Activated CD4-positive, alpha-beta memory T cell treated with anti-CD3 and anti-CD28 coated beads, Interleukin-2, amount 10 ng/mL, durations not matched to agents 7 days and 5 days (primary cell): ENCODE results near the gene MYO18A. TPM values are rescaled to one million over a fixed set of nuclear protein-coding genes. Genes with fewer than 3 reads are reported as not detected.

Experiments
- CTCF ChIA-PET: fragments of 350-600 bp; sonication (Branson Sonifier 250); formaldehyde crosslinking; loops from one replicate; lab custom pipeline; 2021; ENCODE audit warnings: antibody characterized with exemption, inconsistent platforms; lab: Charles Lee
- POLR2A ChIA-PET: fragments of 350-600 bp; sonication (Branson Sonifier 250); formaldehyde crosslinking; loops from one replicate; lab custom pipeline; 2021; ENCODE audit warnings: antibody characterized with exemption; lab: Charles Lee
- DNase-seq: peaks from one replicate; pipeline ENCODE4 v3.0.0-alpha.2; 2020
- H3K27ac Mint-ChIP-seq: one replicate; pipeline ENCODE4 v1.8.0; 2021; ENCODE audit warnings: mild to moderate bottlenecking, mixed read lengths
- H3K27me3 Mint-ChIP-seq: one replicate; pipeline ENCODE4 v1.8.0; 2021; ENCODE audit warnings: mixed read lengths
- H3K36me3 Mint-ChIP-seq: one replicate; pipeline ENCODE4 v1.8.0; 2021; ENCODE audit warnings: low read depth, mixed read lengths
- H3K4me1 Mint-ChIP-seq: one replicate; pipeline ENCODE4 v1.8.0; 2021; ENCODE audit warnings: mixed read lengths
- H3K4me3 Mint-ChIP-seq: one replicate; pipeline ENCODE4 v1.8.0; 2021; ENCODE audit warnings: mild to moderate bottlenecking, mixed read lengths
- H3K9me3 Mint-ChIP-seq: one replicate; pipeline ENCODE4 v1.8.0; 2021; ENCODE audit warnings: mixed read lengths
- total RNA-seq, 2 experiments: library from RNA; stranded (reverse); gene quantifications; one replicate each; pipeline ENCODE4 v1.2.3, GENCODE V29; 2021

The MYO18A gene
- total RNA-seq, 2 experiments from 2014 or later: 92.6 to 100 TPM

DNA sequence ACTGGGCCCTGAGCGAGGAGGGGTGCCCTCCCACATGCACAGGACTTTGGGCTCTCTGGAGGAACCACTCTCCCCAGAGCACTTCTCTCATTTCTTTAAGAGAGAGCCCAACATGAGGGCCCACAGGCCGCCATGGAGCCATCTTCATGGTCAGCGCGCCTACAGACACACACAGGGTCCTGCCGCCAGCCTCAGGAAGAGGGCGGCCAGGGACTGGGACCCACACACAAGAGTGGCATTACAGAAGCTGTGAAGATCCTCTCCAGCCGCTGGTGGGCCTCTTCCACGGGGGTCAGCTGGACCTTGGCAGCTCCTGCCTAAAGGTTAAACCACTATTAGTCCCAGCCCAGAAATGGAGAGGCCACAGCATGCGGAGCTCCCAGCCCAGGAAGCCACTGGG lies 54.5 kb downstream of the MYO18A start:
- no peak for DNase-seq
- no peaks in the 10 kb centered on the region for H3K27me3 Mint-ChIP-seq
- CTCF ChIA-PET: interaction anchor here (2.6 to 4.6 kb wide), 3 partner anchors 11 to 53 kb away, joined by 53 to 286 read pairs (median 76); partner anchors contain the start of gene MYO18A
- POLR2A ChIA-PET: interaction anchor here (3.8 kb wide), 1 partner anchor 13 kb away, joined by 57 read pairs; no protein-coding TSS in a partner anchor
- no peak overlapping the region for H3K27ac Mint-ChIP-seq
- H3K4me1 Mint-ChIP-seq: peaks cover 8% of the 10 kb centered on the region
- H3K4me3 Mint-ChIP-seq: no peak overlapping the region
- H3K36me3 Mint-ChIP-seq: peaks cover 9% of the 10 kb centered on the region
- H3K9me3 Mint-ChIP-seq: no peaks in the 10 kb centered on the region

DNA sequence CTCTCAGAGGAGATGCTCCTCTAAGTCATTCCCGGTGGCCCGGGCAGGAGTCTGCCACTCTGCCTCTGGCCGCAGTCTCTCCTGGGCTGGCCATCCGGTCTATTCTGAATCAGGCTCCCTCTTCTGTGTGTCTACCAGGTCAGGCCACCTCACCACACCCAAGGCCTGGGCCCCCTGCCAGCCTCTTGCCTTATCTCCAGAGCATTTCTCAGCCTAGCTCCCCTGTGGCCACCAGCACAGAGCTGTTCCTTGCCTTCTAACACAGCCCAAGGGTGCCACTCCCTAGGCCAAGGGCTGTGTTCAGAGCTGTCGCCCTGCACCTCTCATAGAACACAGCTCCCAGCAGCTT lies 55.3 kb downstream of the MYO18A start:
- ChIA-PET POLR2A (interaction anchor here (1.3 to 3.8 kb wide), 5 partner anchors 13 to 95 kb away, joined by 4 to 57 read pairs (median 8); partner anchors contain the start of gene MYO18A), CTCF (interaction anchor here (0.9 to 4.6 kb wide), 14 partner anchors 11 to 237 kb away, joined by 3 to 286 read pairs (median 10); partner anchors contain the start of genes MYO18A, NUFIP2 and PHF12)
- peaks cover 14% of the 10 kb centered on the region for H3K36me3 Mint-ChIP-seq
- peaks cover 8% of the 10 kb centered on the region for H3K4me1 Mint-ChIP-seq
- H3K27ac Mint-ChIP-seq: peak overlapping the region; percentile 40
- no peak for DNase-seq
- H3K4me3 Mint-ChIP-seq: no peak overlapping the region
- no peaks in the 10 kb centered on the region for H3K9me3 Mint-ChIP-seq
- no peaks in the 10 kb centered on the region for H3K27me3 Mint-ChIP-seq

DNA sequence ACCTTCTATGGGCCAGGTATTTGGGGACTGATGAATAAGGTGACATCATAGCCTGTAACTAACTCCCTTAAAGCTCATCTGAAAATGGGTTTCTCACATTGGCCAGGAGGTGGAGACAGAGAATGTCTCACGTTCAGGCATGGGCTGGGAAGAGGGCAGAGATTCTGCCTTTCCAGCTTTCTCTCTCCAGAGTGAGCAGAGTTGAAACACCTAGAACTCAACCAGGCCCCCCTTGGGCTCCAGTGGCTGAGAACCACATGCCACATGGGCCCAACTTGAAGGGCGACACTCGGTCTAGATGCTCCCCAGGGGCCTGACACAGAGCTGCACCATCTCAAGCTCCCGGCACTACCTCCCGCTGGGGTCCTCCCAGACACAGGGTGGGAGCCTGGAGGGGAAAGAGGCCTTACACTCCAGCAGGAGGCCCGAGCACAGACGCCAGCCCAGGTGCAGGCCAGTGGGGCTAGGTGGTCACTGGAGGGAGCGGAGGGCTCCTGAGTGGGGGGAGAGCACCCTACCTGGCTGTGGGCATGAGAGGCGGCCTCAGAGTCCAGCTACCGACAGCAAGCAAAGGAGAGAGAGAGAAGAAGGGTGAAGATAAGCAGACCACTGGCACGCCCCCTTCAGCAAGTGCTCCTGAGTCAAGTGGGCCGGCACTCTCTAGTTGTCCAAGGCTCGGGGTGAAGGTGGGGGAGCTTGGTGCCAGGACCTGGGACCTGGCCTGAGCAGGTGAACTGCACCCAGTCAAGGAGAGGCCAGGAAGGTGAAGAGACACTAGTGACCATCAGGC lies 55.9 kb downstream of the MYO18A start:
- H3K27ac Mint-ChIP-seq: no peak overlapping the region
- peaks cover 8% of the 10 kb centered on the region for H3K4me1 Mint-ChIP-seq
- no peaks in the 10 kb centered on the region for H3K27me3 Mint-ChIP-seq
- no peak overlapping the region for H3K4me3 Mint-ChIP-seq
- POLR2A ChIA-PET: interaction anchor here (0.7 to 3.8 kb wide), 9 partner anchors 14 to 173 kb away, joined by 3 to 57 read pairs (median 5); partner anchors contain the start of genes MYO18A and PHF12
- no peaks in the 10 kb centered on the region for H3K9me3 Mint-ChIP-seq
- peak; percentile 53 for DNase-seq
- CTCF ChIA-PET: interaction anchor here (0.5 to 4.6 kb wide), 36 partner anchors 9 to 707 kb away, joined by 3 to 286 read pairs (median 4); partner anchors contain the start of genes MYO18A, NUFIP2 and PHF12
- H3K36me3 Mint-ChIP-seq: peaks cover 17% of the 10 kb centered on the region

DNA sequence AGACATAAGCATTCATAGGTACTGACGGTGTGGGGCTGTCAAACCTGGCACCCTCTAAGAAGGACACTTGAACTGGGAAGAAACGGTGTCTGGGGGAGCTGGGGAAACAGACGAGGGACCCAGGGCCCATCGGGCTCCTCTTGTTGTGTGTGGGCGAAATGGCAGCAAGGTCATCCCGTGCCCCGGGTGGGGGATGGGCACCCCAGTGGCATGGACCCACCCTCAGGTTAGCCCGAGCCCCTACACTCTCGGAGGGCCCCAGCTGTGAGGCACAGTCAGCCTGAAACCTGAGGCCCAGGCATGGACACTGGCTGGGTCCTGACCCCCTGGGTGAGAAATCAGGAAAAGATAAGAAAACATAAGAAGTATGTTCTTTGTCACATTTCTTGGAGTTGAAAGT lies 57.1 kb downstream of the MYO18A start:
- H3K4me3 Mint-ChIP-seq: no peak overlapping the region
- CTCF ChIA-PET: interaction anchor here (0.6 to 4.6 kb wide), 5 partner anchors 21 to 413 kb away, joined by 3 to 286 read pairs (median 5); partner anchors contain the start of gene MYO18A
- no peak overlapping the region for H3K27ac Mint-ChIP-seq
- POLR2A ChIA-PET: interaction anchor here (0.8 to 3.8 kb wide), 4 partner anchors 15 to 172 kb away, joined by 4 to 57 read pairs (median 16); partner anchors contain the start of gene PHF12
- DNase-seq: no peak
- H3K4me1 Mint-ChIP-seq: peaks cover 8% of the 10 kb centered on the region
- H3K36me3 Mint-ChIP-seq: peaks cover 26% of the 10 kb centered on the region
- no peaks in the 10 kb centered on the region for H3K9me3 Mint-ChIP-seq
- no peaks in the 10 kb centered on the region for H3K27me3 Mint-ChIP-seq

DNA sequence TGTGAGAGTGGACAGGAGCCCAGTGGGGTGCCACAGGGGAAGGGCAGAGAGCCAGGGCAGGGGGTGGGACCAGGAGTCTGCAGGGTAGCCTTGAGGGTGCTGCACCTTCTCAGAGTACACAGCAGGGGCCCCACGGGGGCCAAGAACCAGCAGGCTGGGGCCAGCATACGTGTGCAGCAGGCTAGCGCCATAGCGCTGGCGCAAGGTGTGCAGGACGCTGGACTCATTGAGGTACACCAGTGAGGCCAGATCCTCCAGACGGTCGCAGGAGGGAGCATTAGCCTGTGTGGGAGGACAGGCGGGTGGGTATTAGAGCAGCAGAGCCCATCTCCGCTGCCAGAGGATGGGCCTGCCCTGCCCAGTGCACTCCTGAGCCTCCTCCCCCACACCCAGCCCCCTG lies 58.8 kb downstream of the MYO18A start:
- H3K4me1 Mint-ChIP-seq: peaks cover 11% of the 10 kb centered on the region
- peaks cover 29% of the 10 kb centered on the region for H3K36me3 Mint-ChIP-seq
- ChIA-PET CTCF (interaction anchor here (1.0 to 1.2 kb wide), 2 partner anchors 16 to 24 kb away, joined by 3 to 4 read pairs; no protein-coding TSS in a partner anchor), POLR2A (no interaction called here)
- H3K4me3 Mint-ChIP-seq: no peak overlapping the region
- no peak overlapping the region for H3K27ac Mint-ChIP-seq
- H3K27me3 Mint-ChIP-seq: no peaks in the 10 kb centered on the region
- DNase-seq: no peak
- no peaks in the 10 kb centered on the region for H3K9me3 Mint-ChIP-seq

DNA sequence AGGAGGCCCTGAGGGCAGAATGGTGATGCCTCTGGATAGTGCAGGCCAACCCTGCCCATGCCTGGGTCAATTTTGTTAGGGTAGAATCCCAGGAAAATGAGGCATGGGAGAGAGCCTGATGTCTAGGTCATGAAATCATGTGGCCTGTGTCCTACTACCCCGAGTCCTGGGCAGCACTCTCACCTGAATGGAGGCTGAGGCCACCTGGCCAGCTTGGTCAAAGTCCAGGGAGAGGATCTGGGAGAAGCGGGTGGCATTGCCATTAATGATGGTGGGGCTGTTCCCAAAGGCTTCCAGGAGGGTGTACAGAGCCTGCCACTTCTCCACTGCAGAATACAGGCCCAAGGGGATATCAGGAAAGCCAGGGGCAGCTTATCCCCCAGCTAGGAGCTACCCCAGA lies 59.8 kb downstream of the MYO18A start:
- no peaks in the 10 kb centered on the region for H3K27me3 Mint-ChIP-seq
- POLR2A ChIA-PET: interaction anchor here (2.4 kb wide), 1 partner anchor 19 kb away, joined by 8 read pairs; no protein-coding TSS in a partner anchor
- H3K36me3 Mint-ChIP-seq: peaks cover 29% of the 10 kb centered on the region
- H3K27ac Mint-ChIP-seq: no peak overlapping the region
- no peaks in the 10 kb centered on the region for H3K9me3 Mint-ChIP-seq
- CTCF ChIA-PET: interaction anchor here (0.6 to 5.2 kb wide), 6 partner anchors 13 to 155 kb away, joined by 3 to 140 read pairs (median 4); no protein-coding TSS in a partner anchor
- no peak overlapping the region for H3K4me3 Mint-ChIP-seq
- peaks cover 12% of the 10 kb centered on the region for H3K4me1 Mint-ChIP-seq
- no peak for DNase-seq

DNA sequence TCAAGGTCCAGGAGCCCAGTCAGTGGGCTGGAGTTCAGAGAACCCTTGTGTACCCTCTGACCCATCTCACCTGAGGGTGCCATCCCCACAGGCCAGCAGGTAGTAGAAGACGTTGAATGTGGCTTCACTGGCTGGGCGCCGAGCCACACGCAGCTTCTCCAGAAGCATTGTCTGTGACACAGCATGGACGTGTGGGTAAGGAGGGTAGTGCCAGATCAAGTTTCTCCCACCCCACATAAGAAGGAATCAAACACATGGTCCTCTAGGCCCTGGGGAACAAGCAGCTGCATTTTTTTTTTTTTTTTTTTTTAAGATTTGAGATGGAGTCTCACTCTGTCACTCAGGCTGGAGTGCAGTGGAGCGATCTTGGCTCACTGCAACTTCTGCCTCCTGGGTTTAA lies 60.9 kb downstream of the MYO18A start:
- Mint-ChIP-seq H3K36me3 (peaks cover 30% of the 10 kb centered on the region), H3K4me1 (peaks cover 7% of the 10 kb centered on the region), H3K27me3 (no peaks in the 10 kb centered on the region), H3K27ac (peak overlapping the region; percentile 21), H3K4me3 (no peak overlapping the region), H3K9me3 (no peaks in the 10 kb centered on the region)
- POLR2A ChIA-PET: interaction anchor here (0.7 to 2.4 kb wide), 2 partner anchors 20 to 29 kb away, joined by 3 to 8 read pairs; no protein-coding TSS in a partner anchor
- DNase-seq: no peak
- CTCF ChIA-PET: interaction anchor here (1.5 to 5.2 kb wide), 3 partner anchors 14 to 154 kb away, joined by 6 to 140 read pairs (median 7); no protein-coding TSS in a partner anchor

DNA sequence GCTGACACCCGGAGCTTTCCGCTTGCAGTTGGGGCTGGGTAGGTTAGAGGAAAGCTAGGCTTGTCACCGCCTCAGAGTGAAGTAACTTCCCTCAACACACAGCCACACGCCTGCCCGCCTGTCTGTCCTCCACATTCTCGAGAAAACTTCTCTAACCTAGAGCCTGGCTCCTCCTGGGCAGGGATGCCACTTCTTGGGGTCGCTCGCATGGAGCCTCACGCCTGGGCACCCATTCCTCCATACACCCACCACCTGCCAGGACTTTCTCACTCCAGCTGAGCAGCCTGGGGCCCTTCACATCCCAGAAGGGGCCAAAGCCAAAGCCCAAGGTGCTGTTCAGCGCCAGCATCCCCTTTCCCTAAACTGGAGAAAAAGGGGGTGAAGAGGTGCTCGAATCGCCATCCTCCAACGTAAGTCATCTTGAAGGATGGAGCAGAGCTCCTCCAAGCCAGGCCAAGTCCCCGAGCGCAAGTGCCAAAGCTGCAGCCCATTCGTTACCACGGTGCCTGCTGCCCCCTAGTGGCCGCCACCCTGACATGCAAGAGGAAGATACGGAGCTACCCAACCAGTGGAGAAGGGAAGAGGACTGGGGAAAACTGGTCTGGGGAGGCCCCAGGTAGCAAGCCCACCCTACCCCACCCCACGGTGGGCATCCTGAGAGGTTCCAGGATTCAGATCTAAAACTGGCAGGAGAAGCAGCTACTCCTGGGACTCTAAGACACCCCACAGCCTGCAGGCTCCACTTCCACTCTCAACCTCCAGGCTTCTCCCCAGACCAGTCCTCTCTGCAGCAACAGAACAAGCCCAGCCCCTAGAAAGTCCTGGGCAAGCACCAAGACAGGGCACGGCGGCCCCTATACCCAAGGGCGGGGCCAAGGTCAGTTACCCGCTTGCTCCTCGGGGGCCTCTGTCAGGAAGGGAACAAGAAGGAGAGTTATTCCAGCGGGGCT lies 63.1 kb downstream of the MYO18A start:
- Mint-ChIP-seq H3K36me3 (peaks cover 33% of the 10 kb centered on the region), H3K27ac (no peak overlapping the region), H3K27me3 (no peaks in the 10 kb centered on the region), H3K4me1 (peaks cover 4% of the 10 kb centered on the region), H3K4me3 (no peak overlapping the region), H3K9me3 (no peaks in the 10 kb centered on the region)
- POLR2A ChIA-PET: interaction anchor here (1.2 to 4.6 kb wide), 8 partner anchors 13 to 165 kb away, joined by 3 to 26 read pairs (median 5); partner anchors contain the start of gene PHF12
- CTCF ChIA-PET: interaction anchor here (0.6 to 8.0 kb wide), 64 partner anchors 11 to 588 kb away, joined by 3 to 236 read pairs (median 4); partner anchors contain the start of genes PHF12, RPL23A and TLCD1
- DNase-seq: peak; percentile 80

DNA sequence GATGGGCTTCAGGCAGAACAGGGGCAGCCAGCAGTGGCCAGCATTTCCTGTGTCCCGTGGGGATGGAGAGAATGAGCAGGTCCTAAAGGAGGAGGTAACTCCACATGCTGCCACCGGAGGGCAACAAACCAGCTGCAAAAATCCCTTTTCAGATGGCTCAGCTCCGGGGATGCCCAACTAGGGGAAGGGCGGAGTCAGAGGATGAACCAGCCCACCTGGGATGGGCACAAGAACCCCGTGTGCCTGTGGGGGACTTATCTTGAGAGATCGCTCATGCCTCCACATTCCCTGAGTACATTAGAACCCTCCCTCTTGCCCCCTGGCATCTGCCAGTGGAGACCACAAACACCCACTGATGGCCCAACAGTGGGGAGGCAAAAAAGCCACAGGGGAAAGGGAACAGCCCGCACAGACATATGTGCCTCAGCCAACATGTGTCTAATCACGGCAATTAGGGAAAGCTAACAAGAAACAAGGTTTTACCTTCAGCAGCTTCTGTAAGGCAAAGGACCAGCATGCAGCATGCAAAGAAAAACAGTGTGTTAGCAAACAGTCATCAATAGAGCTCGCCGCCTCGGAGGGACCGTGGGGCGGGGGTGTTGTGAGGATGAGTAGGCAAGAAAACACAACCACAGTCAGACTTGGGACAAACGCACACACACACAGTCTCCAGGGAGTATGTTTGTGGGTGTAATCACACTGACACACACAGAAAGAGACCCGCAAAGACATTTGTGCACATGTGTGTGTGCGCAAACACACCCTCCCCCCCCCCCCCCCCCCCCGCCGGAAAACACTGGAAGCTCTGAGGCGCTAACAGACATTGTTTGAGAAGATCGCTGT lies 64.0 kb downstream of the MYO18A start:
- H3K4me3 Mint-ChIP-seq: no peak overlapping the region
- POLR2A ChIA-PET: interaction anchor here (1.0 to 4.6 kb wide), 8 partner anchors 14 to 389 kb away, joined by 3 to 26 read pairs (median 3); partner anchors contain the start of gene PHF12
- CTCF ChIA-PET: interaction anchor here (0.8 to 8.0 kb wide), 46 partner anchors 8 to 469 kb away, joined by 3 to 236 read pairs (median 5); partner anchors contain the start of genes PHF12 and RPL23A

DNA sequence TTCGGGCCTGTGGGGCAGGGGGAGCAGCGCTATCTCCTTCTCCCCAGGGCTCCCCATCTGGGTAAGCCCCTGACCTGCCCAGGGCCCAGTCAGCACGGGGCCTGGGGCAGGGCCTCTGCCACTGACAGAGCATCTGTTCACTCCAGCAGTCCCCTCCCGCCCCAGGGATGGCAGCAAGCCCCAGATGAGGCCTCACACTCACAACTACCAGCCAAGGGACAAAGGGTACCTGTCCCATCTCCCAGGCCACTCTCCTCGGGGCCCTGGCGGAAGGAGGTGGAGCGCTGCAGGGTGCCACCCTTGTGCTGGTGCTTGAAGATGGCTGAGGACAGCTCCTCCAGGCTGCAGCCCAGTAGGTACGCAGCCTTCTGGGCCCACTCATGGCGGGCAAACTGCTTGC lies 64.8 kb downstream of the MYO18A start:
- no peak for DNase-seq
- H3K4me3 Mint-ChIP-seq: no peak overlapping the region
- peaks cover 33% of the 10 kb centered on the region for H3K36me3 Mint-ChIP-seq
- ChIA-PET CTCF (interaction anchor here (0.8 to 8.0 kb wide), 15 partner anchors 9 to 388 kb away, joined by 3 to 236 read pairs (median 12); partner anchors contain the start of gene PHF12), POLR2A (interaction anchor here (1.0 to 4.6 kb wide), 4 partner anchors 14 to 388 kb away, joined by 3 to 26 read pairs (median 3); no protein-coding TSS in a partner anchor)
- H3K4me1 Mint-ChIP-seq: peaks cover 4% of the 10 kb centered on the region
- no peaks in the 10 kb centered on the region for H3K9me3 Mint-ChIP-seq
- no peak overlapping the region for H3K27ac Mint-ChIP-seq
- H3K27me3 Mint-ChIP-seq: no peaks in the 10 kb centered on the region

More for the DNA sequence above, 64.0 kb downstream of the MYO18A start:
- H3K4me1 Mint-ChIP-seq: peaks cover 4% of the 10 kb centered on the region
- H3K9me3 Mint-ChIP-seq: no peaks in the 10 kb centered on the region
- no peak overlapping the region for H3K27ac Mint-ChIP-seq
- H3K36me3 Mint-ChIP-seq: peaks cover 32% of the 10 kb centered on the region
- DNase-seq: peak; percentile 43
- no peaks in the 10 kb centered on the region for H3K27me3 Mint-ChIP-seq

DNA sequence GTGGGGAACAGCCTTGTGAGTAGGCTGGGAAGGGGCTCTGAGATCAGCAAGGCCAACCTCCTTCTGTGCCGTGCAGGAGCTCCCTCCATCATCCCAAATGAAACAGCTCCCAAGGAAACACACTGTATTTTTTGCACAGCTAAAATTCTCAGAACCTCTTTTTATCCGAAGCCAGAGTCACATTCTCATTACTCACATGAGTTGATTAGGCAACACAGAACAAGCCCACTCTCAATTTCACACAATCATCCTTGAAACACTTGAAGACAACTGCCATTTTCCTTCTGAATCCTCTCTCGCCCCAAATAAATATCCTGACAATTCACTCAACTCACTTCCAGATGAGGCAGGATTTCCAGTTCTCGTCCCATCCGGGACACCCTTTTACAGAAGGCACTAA lies 66.1 kb downstream of the MYO18A start:
- no peak for DNase-seq
- Mint-ChIP-seq H3K4me3 (no peak overlapping the region), H3K4me1 (peaks cover 4% of the 10 kb centered on the region), H3K27ac (no peak overlapping the region), H3K36me3 (peaks cover 32% of the 10 kb centered on the region), H3K27me3 (no peaks in the 10 kb centered on the region), H3K9me3 (no peaks in the 10 kb centered on the region)
- ChIA-PET CTCF (interaction anchor here (1.9 to 8.0 kb wide), 3 partner anchors 10 to 150 kb away, joined by 4 to 236 read pairs (median 11); no protein-coding TSS in a partner anchor), POLR2A (interaction anchor here (1.1 to 4.6 kb wide), 2 partner anchors 24 to 149 kb away, joined by 3 to 26 read pairs; no protein-coding TSS in a partner anchor)
